Ovary (tissue), 3 donors: ENCODE results near the gene GPRC5C.

Source experiments
- CTCF ChIP-seq, 3 donors: fragments of 450-650 bp in 2 of 3; fragments of 200-600 bp in 1 of 3; IDR thresholded peaks; one replicate each; pipeline versions ENCODE4 v1.5.1 to v1.8.0; 2016 to 2022; ENCODE audit warnings: antibody characterized with exemption in 3 of 3, mild to moderate bottlenecking in 1 of 3
- POLR2A ChIP-seq: fragments of 450-650 bp; IDR thresholded peaks from one replicate; pipeline ENCODE4 v1.6.1; 2017; ENCODE audit warnings: antibody characterized with exemption, mild to moderate bottlenecking, moderate library complexity
- donor health status: DM: no; HTN: no; CAD: no.

GRCh38 chr17:74424657-74425056 is 7.2 kb upstream of the GPRC5C start:
- TF ChIP-seq CTCF (IDR thresholded peaks at IDR 0.05) (no peak), POLR2A (no peak)
